Neural progenitor cell (in vitro differentiated cells): Measurements from ENCODE around the gene OBP2B. TPM values are rescaled to one million over a fixed set of nuclear protein-coding genes. Genes with fewer than 3 reads are reported as not detected.
A peak's percentile ranks its signal among the peaks of the same experiment; 100 is the strongest.

ENCODE experiments used
- DNase-seq: peaks from one replicate; pipeline ENCODE4 v3.0.0-alpha.2; 2016; ENCODE audit warnings: low spot score
- H2AFZ ChIP-seq: fragments of 200-600 bp; sonication (generic); replicated peaks from 2 replicates; pipeline ENCODE4 v1.6.1; 2016; ENCODE audit warnings: antibody characterized with exemption
- H3F3A ChIP-seq: fragments of 200-600 bp; sonication (generic); 2 replicates; pipeline ENCODE4 v1.6.1; 2016; ENCODE audit warnings: antibody characterized with exemption, low read depth
- H3K27ac ChIP-seq: fragments of 200-600 bp; sonication (generic); 2 replicates; pipeline ENCODE4 v1.5.1; 2016; ENCODE audit warnings: mild to moderate bottlenecking
- H3K27me3 ChIP-seq: fragments of 200-600 bp; sonication (generic); 2 replicates; pipeline ENCODE4 v1.6.1; 2016; ENCODE audit warnings: mild to moderate bottlenecking, moderate library complexity
- H3K36me3 ChIP-seq: fragments of 200-600 bp; sonication (generic); 2 replicates; pipeline ENCODE4 v1.5.1; 2016
- H3K4me1 ChIP-seq: fragments of 200-600 bp; sonication (generic); 2 replicates; pipeline ENCODE4 v1.6.1; 2016; ENCODE audit warnings: mixed run types
- H3K4me2 ChIP-seq: fragments of 200-600 bp; sonication (generic); 2 replicates; pipeline ENCODE4 v1.6.1; 2016
- H3K4me3 ChIP-seq: fragments of 200-600 bp; sonication (generic); 2 replicates; pipeline ENCODE4 v1.5.1; 2016
- H3K79me2 ChIP-seq: fragments of 200-600 bp; sonication (generic); 2 replicates; pipeline ENCODE4 v1.6.1; 2016; ENCODE audit warnings: low read depth
- H3K9ac ChIP-seq: fragments of 200-600 bp; sonication (generic); 2 replicates; pipeline ENCODE4 v1.6.1; 2016
- H3K9me3 ChIP-seq: fragments of 200-600 bp; sonication (generic); 2 replicates; pipeline ENCODE4 v1.5.1; 2016; ENCODE audit warnings: low read depth
- H4K20me1 ChIP-seq: fragments of 200-600 bp; sonication (generic); 2 replicates; pipeline ENCODE4 v1.6.1; 2016; ENCODE audit warnings: low read depth
- H3K27ac Mint-ChIP-seq: 3 replicates; pipeline ENCODE4 v1.8.0; 2021; ENCODE audit warnings: mixed read lengths
- H3K27me3 Mint-ChIP-seq: 2 replicates; pipeline ENCODE4 v1.8.0; 2022; ENCODE audit warnings: low read depth, mild to moderate bottlenecking, inconsistent platforms, moderate library complexity, mixed read lengths; ENCODE audit not compliant: insufficient read depth
- H3K36me3 Mint-ChIP-seq: 3 replicates; pipeline ENCODE4 v1.8.0; 2021; ENCODE audit warnings: mixed read lengths
- H3K4me1 Mint-ChIP-seq: 3 replicates; pipeline ENCODE4 v1.8.0; 2021; ENCODE audit warnings: mixed read lengths
- H3K4me3 Mint-ChIP-seq: 3 replicates; pipeline ENCODE4 v1.8.0; 2021; ENCODE audit warnings: mild to moderate bottlenecking, moderate library complexity, mixed read lengths
- H3K9me3 Mint-ChIP-seq: 3 replicates; pipeline ENCODE4 v1.8.0; 2020; ENCODE audit warnings: mixed read lengths
- CTCF ChIP-seq: fragments of 200-600 bp; sonication (generic); IDR thresholded peaks from 2 replicates; pipeline ENCODE4 v1.5.1; 2017; ENCODE audit warnings: antibody characterized with exemption, mild to moderate bottlenecking
- EZH2 ChIP-seq: fragments of 200-600 bp; sonication (generic); IDR thresholded peaks from 2 replicates; pipeline ENCODE4 v1.6.1; 2017; ENCODE audit warnings: antibody characterized with exemption, mild to moderate bottlenecking, moderate library complexity
- EZH2phosphoT487 ChIP-seq: fragments of 200-600 bp; sonication (generic); IDR thresholded peaks from 2 replicates; pipeline ENCODE4 v1.6.1; 2017; ENCODE audit warnings: antibody characterized with exemption
- total RNA-seq: library from RNA; depleted of rRNA; stranded (reverse); fragments of >200 nt; gene quantifications from 2 replicates; pipeline ENCODE4 v1.2.3, GENCODE V29; 2015; ENCODE audit warnings: low replicate concordance

Gene OBP2B
- total RNA-seq, 1 donor from 2014 or later, result not detected

- H3K4me2 ChIP-seq, result no peak overlapping the region
- Mint-ChIP-seq H3K27me3 (peaks cover 36% of the 10 kb centered on the region), H3K9me3 (peaks cover 5% of the 10 kb centered on the region), H3K4me1 (peaks cover 3% of the 10 kb centered on the region), H3K27ac (no peak overlapping the region), H3K36me3 (no peaks in the 10 kb centered on the region), H3K4me3 (no peak overlapping the region)
- H4K20me1 ChIP-seq, result no peaks in the 10 kb centered on the region
- H3K36me3 ChIP-seq, result no peaks in the 10 kb centered on the region
- H3K4me3 ChIP-seq, result no peak overlapping the region
- no peak overlapping the region for H3K27ac ChIP-seq
- H3F3A ChIP-seq, result no peaks in the 10 kb centered on the region
- H3K9me3 ChIP-seq, result no peaks in the 10 kb centered on the region
- no peaks in the 10 kb centered on the region for H3K79me2 ChIP-seq
- no peak overlapping the region for H3K9ac ChIP-seq
- no peak for DNase-seq
- H3K27me3 ChIP-seq, result peaks cover 64% of the 10 kb centered on the region
- no peak overlapping the region for H2AFZ ChIP-seq
- no peaks in the 10 kb centered on the region for H3K4me1 ChIP-seq
- TF ChIP-seq EZH2 (no peak), EZH2phosphoT487 (no peak), CTCF (no peak)
Measured at GRCh38 chr9:133188843-133189180, 20.2 kb downstream of the OBP2B start.

- Mint-ChIP-seq H3K27ac (peak overlapping the region; percentile 74), H3K27me3 (peaks cover 36% of the 10 kb centered on the region), H3K9me3 (peaks cover 2% of the 10 kb centered on the region), H3K4me1 (peaks cover 3% of the 10 kb centered on the region), H3K4me3 (no peak overlapping the region), H3K36me3 (no peaks in the 10 kb centered on the region)
- Histone ChIP-seq H3K4me2 (no peak overlapping the region), H2AFZ (no peak overlapping the region), H3K4me3 (no peak overlapping the region), H3F3A (no peaks in the 10 kb centered on the region), H3K4me1 (no peaks in the 10 kb centered on the region), H3K9me3 (no peaks in the 10 kb centered on the region), H3K27ac (no peak overlapping the region), H3K36me3 (no peaks in the 10 kb centered on the region), H3K27me3 (peaks cover 64% of the 10 kb centered on the region), H4K20me1 (no peaks in the 10 kb centered on the region), H3K9ac (no peak overlapping the region), H3K79me2 (no peaks in the 10 kb centered on the region)
- no peak for TF ChIP-seq EZH2
- TF ChIP-seq CTCF, result peak; percentile 51
- TF ChIP-seq EZH2phosphoT487, result no peak
- DNase-seq, result peak; percentile 61
Measured at GRCh38 chr9:133188006-133188842, 20.8 kb downstream of the OBP2B start.

GRCh38 chr9:133187561-133188005 is 21.5 kb downstream of the OBP2B start:
- Histone ChIP-seq H3K4me1 (no peaks in the 10 kb centered on the region), H2AFZ (no peak overlapping the region), H3K79me2 (no peaks in the 10 kb centered on the region), H4K20me1 (no peaks in the 10 kb centered on the region), H3K36me3 (no peaks in the 10 kb centered on the region), H3K4me3 (no peak overlapping the region), H3F3A (no peaks in the 10 kb centered on the region), H3K9ac (no peak overlapping the region), H3K4me2 (no peak overlapping the region), H3K27ac (no peak overlapping the region), H3K9me3 (no peaks in the 10 kb centered on the region), H3K27me3 (peaks cover 67% of the 10 kb centered on the region)
- no peak overlapping the region for H3K4me3 Mint-ChIP-seq
- H3K27ac Mint-ChIP-seq, result peak overlapping the region; percentile 74
- H3K4me1 Mint-ChIP-seq, result peaks cover 3% of the 10 kb centered on the region
- no peaks in the 10 kb centered on the region for H3K36me3 Mint-ChIP-seq
- DNase-seq, result no peak
- peaks cover 1% of the 10 kb centered on the region for H3K9me3 Mint-ChIP-seq
- peaks cover 35% of the 10 kb centered on the region for H3K27me3 Mint-ChIP-seq
- no peak for TF ChIP-seq EZH2
- no peak for TF ChIP-seq EZH2phosphoT487
- TF ChIP-seq CTCF, result no peak
